ENCODE results near the gene CCND1. TPM values are rescaled to one million over a fixed set of nuclear protein-coding genes. Genes with fewer than 3 reads are reported as not detected.

CCND1 gene
- total and polyA plus RNA-seq, 9 of the 15 experiments (the other 6 are each of a cell fraction or from before 2014, with no cell fraction given): 0.04 to 23.3 (median 3.8) TPM

GRCh38 chr11:69640995-69641581, at the start of gene CCND1 (continued):
- TF ChIP-seq CEBPG (CRISPR knock-in tag; IDR thresholded peaks at IDR 0.05): no peak
- TF ChIP-seq CEBPG (tag; conservative IDR thresholded peaks at IDR 0.05 in 1 of 2, IDR thresholded peaks at IDR 0.05 in 1 of 2): no peak
- TF ChIP-seq ZFP1 (CRISPR knock-in tag; IDR thresholded peaks at IDR 0.05): no peak
- TF ChIP-seq HNRNPLL (IDR thresholded peaks at IDR 0.05; ENCODE audit: low read depth, low read length, poor library complexity, severe bottlenecking): no peak
- TF ChIP-seq GTF2B (IDR thresholded peaks at IDR 0.05; ENCODE audit: extremely low read depth, insufficient read length): no peak
- no peak for TF ChIP-seq MIER1 (IDR thresholded peaks at IDR 0.05; ENCODE audit: low read depth)
- TF ChIP-seq ZNF408 (CRISPR knock-in tag; IDR thresholded peaks at IDR 0.05; ENCODE audit: low read depth): no peak
- 0 out of 2 replicates have a peak, but pooled peaks have one; percentile 49 for TF ChIP-seq NR2C2 (CRISPR knock-in tag; IDR thresholded peaks at IDR 0.05)
- no peak for TF ChIP-seq NR2C2 (tag; IDR thresholded peaks at IDR 0.05)
- TF ChIP-seq KAT8 (IDR thresholded peaks at IDR 0.05; ENCODE audit: low read depth): no peak
- no peak for TF ChIP-seq ZFPM2 (CRISPR knock-in tag; IDR thresholded peaks at IDR 0.05)
- TF ChIP-seq ZNF699 (CRISPR knock-in tag; IDR thresholded peaks at IDR 0.05; ENCODE audit: insufficient replicate concordance): no peak
- TF ChIP-seq ATF7 (IDR thresholded peaks at IDR 0.05): no peak
- TF ChIP-seq KLF6 (CRISPR knock-in tag; IDR thresholded peaks at IDR 0.05; ENCODE audit: borderline replicate concordance): no peak
- TF ChIP-seq NFYB (IDR thresholded peaks at IDR 0.05; ENCODE audit: extremely low read depth, insufficient read length): no peak
- no peak for TF ChIP-seq CEBPZ (IDR thresholded peaks at IDR 0.05; ENCODE audit: borderline replicate concordance, low read depth, low read length)
- peak; percentile 60; the same call in 1 of the 2 replicates for TF ChIP-seq TFAP4 (CRISPR knock-in tag; IDR thresholded peaks at IDR 0.05; ENCODE audit: borderline replicate concordance)
- TF ChIP-seq SNRNP70 (optimal IDR thresholded peaks at IDR 0.05; ENCODE audit: low read depth, low read length): no peak
- no peak for TF ChIP-seq TCF7L2 (IDR thresholded peaks at IDR 0.05; ENCODE audit: low read depth, low read length)
- TF ChIP-seq SMARCA5 (IDR thresholded peaks at IDR 0.05): no peak
- TF ChIP-seq IRF9 (tag; IDR thresholded peaks at IDR 0.05): no peak
- no peak for TF ChIP-seq MEF2D (tag; conservative IDR thresholded peaks at IDR 0.05; ENCODE audit: low read depth)
- TF ChIP-seq RFX5 (IDR thresholded peaks at IDR 0.05; ENCODE audit: low read depth, low read length): peak; percentile 83
- TF ChIP-seq ZNF354B (CRISPR knock-in tag; IDR thresholded peaks at IDR 0.05): no peak
- TF ChIP-seq SREBF1 (IDR thresholded peaks at IDR 0.05; ENCODE audit: borderline replicate concordance, low read depth, low read length): no peak
